GM19455 (cell line): ENCODE results near the gene PTPRN2.

ENCODE experiments used
- ATAC-seq: cut with Tn5 transposase; IDR thresholded peaks from one replicate; pipeline ENCODE4 v1.9.1; 2021; ENCODE audit not compliant: unreplicated experiment

The PTPRN2 gene

GRCh38 chr7:157550300-157551275 is 1037.0 kb downstream of the PTPRN2 start:
- ATAC-seq: no peak

GRCh38 chr7:157549612-157550299 is 1037.9 kb downstream of the PTPRN2 start:
- ATAC-seq: no peak

GRCh38 chr7:157548691-157549303 is 1038.8 kb downstream of the PTPRN2 start:
- ATAC-seq: no peak

- no peak for ATAC-seq
These were observed 1040.0 kb downstream of the PTPRN2 start for GRCh38 chr7:157547611-157548010.

- ATAC-seq: no peak
These were observed 1040.5 kb downstream of the PTPRN2 start for GRCh38 chr7:157547102-157547501.

GRCh38 chr7:157545681-157546060 is 1042.0 kb downstream of the PTPRN2 start:
- ATAC-seq: no peak

- no peak for ATAC-seq
These were observed 1042.5 kb downstream of the PTPRN2 start for GRCh38 chr7:157544980-157545680.

GRCh38 chr7:157544226-157544625 is 1043.4 kb downstream of the PTPRN2 start:
- no peak for ATAC-seq

- ATAC-seq: no peak
These were observed 1043.8 kb downstream of the PTPRN2 start for GRCh38 chr7:157543791-157544190.

- no peak for ATAC-seq
These were observed 1044.3 kb downstream of the PTPRN2 start for GRCh38 chr7:157543276-157543675.

- ATAC-seq: no peak
These were observed 1045.3 kb downstream of the PTPRN2 start for GRCh38 chr7:157542068-157543021.

- no peak for ATAC-seq
These were observed 1046.1 kb downstream of the PTPRN2 start for GRCh38 chr7:157541295-157542067.

- no peak for ATAC-seq
These were observed 1046.9 kb downstream of the PTPRN2 start for GRCh38 chr7:157540606-157541294.

GRCh38 chr7:157540020-157540419 is 1047.6 kb downstream of the PTPRN2 start:
- no peak for ATAC-seq

GRCh38 chr7:157539521-157539920 is 1048.1 kb downstream of the PTPRN2 start:
- ATAC-seq: no peak

- no peak for ATAC-seq
These were observed 1048.9 kb downstream of the PTPRN2 start for GRCh38 chr7:157538735-157539134.

- no peak for ATAC-seq
These were observed 1049.3 kb downstream of the PTPRN2 start for GRCh38 chr7:157538321-157538720.

GRCh38 chr7:157537056-157537455 is 1050.6 kb downstream of the PTPRN2 start:
- no peak for ATAC-seq

GRCh38 chr7:157532068-157532467 is 1055.6 kb downstream of the PTPRN2 start:
- ATAC-seq: no peak
